Central memory CD4-positive, alpha-beta T cell (primary cell): Measurements from ENCODE around the gene APOH.

Experiments used
- DNase-seq: peaks from one replicate; pipeline ENCODE4 v3.0.0; 2022

The APOH gene

GRCh38 chr17:66191593-66192377, 37.4 kb downstream of the APOH start, which contains the start of gene CEP112:
CEP112 (minus strand) TSS chr17:66192133.
- DNase-seq = peak; percentile 91

GRCh38 chr17:66190738-66191592, 38.2 kb downstream of the APOH start:
- no peak for DNase-seq

- no peak for DNase-seq
Observed at GRCh38 chr17:66187718-66188117, 41.5 kb downstream of the APOH start.

DNA sequence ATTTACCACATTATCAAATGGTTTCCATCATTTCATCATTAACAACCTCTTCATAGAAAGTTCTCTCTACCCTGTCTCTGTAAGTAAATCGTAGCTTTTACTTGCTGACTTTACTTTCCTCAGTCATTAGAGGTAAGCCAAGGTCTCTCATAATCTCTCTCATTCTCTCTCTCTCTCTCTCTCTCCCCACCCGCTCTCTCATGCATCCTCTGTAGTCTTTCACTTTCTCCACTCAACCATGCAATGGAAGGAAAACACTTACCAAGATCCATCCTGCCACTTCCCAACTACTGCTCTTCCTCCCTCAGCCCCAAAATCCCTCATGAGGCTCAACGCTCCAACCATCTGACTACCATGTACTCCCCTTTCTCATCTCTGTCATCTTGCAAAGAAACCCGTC, 43.4 kb downstream of the APOH start:
- DNase-seq = no peak

- no peak for DNase-seq
Observed at GRCh38 chr17:66184392-66184791, 44.8 kb downstream of the APOH start.

DNA sequence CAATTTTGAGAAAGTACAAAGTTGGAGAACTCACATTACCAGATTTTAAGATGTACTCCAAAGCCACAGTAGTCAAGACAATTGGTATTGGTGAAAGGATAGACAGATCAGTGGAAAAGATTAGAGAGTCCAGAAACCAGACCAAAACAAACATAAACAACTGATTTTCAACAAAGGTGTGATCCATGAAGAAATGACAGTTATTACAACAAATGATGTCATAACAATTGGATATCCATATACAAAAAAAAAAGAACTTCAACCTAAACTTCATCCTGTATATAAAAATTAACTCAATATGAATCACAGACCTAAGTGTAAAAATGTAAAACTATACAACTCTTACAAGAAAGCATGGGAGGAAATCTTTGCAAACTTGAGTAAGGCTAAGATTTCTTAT, 45.7 kb downstream of the APOH start:
- no peak for DNase-seq

- no peak for DNase-seq
Observed at GRCh38 chr17:66178642-66179041, 50.6 kb downstream of the APOH start.

- DNase-seq = no peak
Observed at GRCh38 chr17:66177048-66177447, 52.2 kb downstream of the APOH start.

DNA sequence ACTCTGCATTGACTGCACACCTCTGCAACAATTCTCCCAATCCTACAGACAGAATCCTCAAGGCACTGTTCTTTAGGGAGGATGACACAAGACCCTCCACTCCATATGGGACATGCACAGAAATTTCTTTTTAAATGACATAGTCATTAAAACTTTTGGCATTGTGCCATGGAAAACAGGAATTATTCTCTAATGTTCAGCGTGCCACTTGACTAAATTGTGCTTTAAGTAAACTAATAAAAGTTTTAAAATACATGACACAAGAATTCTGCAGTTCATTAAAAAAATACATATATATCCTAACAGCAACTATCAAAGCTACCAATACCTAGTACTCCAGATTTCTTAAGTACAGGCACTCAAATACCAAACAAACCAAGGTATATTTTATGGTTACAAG, 53.3 kb downstream of the APOH start:
- DNase-seq = no peak

DNA sequence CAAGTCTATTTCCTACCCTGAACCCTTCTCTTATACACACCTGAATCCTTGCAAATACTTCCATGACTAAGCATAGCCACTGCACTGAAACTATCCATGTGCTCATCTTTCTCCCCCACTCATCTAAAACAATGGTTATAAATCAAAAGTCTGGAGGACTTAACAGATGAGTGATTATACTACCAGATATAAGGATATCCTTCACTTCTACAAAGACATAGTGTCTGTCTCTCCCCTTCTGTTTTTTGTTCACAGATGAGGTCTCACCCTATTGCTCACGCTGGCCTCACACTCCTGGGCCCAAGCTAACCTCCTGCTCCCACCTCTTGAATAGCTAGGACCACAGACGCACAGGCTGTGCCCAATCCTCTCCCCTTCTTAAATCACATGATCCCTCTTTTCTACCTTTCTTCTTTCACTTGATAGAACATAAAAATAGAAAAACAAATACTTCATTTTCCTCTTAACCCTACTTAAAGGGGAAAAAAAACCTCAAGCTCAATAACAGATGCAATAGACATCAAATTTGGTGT, 56.5 kb downstream of the APOH start:
- no peak for DNase-seq

DNA sequence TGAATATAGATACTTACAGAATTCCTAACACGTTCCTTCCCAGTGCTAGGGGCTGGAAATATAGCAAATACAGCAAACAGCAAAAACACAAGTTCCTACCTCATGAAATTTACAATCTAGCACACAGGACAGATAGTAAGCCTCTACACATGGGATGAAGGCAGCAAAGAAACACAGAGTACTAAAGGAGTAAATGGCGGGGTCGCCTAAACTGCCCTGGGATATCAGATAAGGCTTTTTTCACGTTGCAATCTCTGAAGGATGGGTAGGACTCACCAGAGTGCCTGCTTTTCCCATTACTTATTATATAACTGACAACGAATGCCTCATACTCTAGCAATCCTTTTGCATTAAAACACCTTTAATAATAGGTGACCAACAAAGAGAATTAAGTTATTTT, 57.1 kb downstream of the APOH start:
- DNase-seq = no peak

GRCh38 chr17:66171692-66172091, 57.5 kb downstream of the APOH start:
- DNase-seq = no peak

- no peak for DNase-seq
Observed at GRCh38 chr17:66171172-66171571, 58.0 kb downstream of the APOH start.

GRCh38 chr17:66169839-66170238, 59.4 kb downstream of the APOH start:
- DNase-seq = no peak

DNA sequence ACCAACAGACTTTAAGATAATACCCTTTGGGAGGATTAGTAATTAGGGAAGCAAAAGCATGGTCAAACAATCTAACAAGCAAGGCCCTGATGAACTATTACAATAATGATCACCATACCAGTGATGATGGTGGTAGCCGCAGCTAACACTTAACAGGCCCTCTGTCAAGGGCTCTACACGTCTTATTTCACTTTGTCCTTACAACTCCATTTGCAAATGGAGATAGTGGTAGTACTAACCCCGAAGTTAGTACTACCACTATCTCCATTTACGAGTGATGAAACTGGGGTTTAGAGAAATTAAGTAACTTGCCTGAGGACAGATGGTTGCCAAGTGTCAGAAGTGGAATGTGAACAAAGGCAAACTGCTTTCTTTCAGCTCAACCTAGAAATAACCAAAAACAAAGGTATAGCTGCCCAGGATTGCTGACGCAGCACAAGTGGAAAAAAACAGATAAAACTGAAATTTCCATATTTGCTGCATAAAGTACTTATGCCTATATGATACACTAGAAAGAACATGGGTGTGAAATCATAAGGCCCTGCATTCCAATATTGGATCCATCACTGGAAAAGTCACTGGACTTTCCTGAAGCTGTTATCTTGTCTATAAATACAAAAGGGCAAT, 61.9 kb downstream of the APOH start:
- DNase-seq = no peak

DNA sequence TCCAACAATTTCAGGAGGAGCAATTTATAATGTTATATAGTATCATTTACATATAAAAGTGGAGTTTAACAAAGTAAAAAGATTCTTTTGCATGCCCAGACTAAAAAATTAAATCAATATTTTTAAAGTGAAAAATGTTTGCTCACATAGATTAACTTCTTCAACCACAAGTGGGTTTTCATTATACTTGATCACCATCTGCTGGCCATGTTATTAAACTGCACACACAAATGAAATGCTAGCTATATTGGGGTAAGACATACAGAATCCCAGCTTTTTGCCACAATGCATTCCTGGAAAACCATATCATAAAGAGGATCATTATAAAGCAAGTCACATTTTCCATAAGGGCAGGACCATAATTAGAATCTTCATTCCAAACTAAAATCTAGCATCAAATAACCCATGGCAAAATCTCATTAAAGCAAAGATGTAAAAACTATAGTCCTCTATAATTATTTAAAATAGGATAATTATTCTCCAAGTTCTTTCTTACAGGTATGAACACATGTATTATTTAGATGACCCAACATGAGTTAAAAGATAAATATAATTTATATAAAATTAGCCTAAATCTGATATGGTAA, 63.6 kb downstream of the APOH start:
- peak; percentile 43 for DNase-seq
